Right kidney (tissue), 1 donor: ENCODE measurements around the gene AADAC.
"Not testable (repeated sequence)": the region's sequence is repeated elsewhere in the genome, so short reads cannot be mapped to it uniquely, and the experiment has no call there.

Source experiments
- DNase-seq: peaks from one replicate; pipeline ENCODE4 v3.0.0-alpha.2; 2016

Gene AADAC

DNA sequence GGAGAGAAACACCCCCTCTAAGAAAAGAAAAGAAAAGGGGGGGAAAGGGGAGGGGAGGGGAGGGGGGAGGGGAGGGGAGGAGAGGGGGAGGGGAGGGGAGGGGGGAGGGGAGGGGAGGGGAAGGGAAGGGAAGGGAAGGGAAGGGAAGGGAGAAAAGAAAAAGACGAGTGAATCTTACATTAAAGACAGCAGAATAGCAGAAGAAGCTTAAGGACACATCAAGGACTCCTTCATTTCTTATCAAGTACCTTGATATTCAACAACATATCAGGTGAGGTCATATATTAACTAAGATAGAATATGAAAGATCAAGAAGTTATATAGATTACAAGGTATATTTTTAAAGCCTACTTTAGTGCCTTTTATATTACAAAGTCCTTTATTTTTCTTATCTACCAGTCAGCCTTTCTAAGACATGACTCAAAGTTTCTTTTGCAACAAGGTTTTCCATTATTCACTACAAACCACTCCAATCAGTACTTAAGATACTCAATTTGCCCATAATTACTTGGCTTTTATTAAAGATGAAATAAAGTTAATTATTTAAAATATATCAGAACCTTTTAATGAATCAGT lies 17.7 kb upstream of the AADAC start:
- DNase-seq: no peak

DNA sequence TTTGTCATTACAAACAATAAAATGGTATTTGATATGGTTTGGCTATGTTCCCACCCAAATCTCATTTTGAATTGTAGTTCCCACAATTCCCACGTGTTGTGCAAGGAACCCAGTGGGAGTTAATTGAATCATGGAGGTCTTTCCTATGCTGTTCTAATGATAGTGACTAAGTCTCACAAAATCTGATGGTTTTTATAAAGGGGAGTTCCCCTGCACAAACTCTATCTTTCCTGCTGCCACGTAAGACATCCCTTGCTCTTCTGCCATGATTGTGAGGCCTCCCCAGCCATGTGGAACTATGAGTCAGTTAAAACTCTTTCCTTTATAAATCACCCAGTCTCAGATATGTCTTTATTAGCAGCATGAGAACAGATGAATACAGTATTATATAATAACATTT lies 15.4 kb upstream of the AADAC start:
- DNase-seq: no peak

DNA sequence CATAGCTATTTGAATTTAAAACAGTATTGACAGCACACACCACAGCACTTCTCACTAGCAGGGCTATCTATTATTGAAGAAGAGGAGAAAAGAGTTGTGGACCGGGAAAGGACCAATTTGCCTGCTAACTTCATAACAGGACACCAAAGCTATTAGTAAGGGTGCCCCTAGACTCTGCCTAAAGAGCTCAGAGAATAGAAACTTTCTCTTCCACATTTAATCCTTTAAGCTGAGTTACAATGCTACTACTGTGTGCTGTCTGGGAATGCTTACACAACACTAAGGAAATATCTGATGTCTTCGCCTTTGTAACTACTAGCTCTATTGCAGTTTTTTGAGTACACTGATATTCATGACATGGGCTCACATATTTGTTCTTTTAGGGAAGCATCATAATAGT lies 13.5 kb upstream of the AADAC start:
- DNase-seq: no peak

DNA sequence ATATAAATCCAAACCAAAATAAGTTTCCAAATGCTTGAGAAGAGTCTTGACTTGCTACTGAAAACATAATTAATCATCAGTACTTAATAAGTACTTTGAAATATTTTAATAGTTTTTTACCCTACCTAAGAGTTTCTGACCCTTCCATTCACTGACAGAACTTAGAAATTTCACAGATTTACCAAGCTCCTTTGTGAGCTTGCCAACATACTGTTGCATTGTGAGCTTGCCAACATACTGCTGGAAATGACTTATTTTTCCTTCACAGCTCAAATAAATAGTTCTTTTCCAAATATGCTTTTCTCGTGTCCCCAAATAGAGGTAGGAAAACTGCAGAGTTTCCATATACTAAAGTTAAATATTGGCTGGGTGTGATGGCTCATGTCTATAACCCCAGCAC lies 9.6 kb upstream of the AADAC start:
- DNase-seq: no peak

DNA sequence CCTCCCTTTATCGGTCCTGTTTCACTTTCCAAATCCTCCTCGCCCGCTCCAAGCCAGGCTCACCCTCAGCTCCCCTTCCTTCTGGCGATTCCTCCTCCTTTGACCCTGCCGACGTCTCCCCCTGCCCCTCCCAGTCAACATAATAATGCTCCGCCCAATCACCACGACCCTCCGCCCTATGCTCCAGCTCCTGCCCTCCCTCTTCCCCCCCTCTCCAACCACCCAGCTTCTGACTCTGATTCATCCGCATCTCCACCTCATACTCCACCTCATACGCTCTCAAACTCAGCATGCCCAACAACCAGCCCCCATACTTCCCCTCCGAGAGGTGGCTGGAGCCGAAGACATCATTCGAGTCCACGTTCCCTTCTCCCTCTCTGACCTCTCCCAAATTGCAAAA lies 7.1 kb upstream of the AADAC start:
- DNase-seq: no peak

DNA sequence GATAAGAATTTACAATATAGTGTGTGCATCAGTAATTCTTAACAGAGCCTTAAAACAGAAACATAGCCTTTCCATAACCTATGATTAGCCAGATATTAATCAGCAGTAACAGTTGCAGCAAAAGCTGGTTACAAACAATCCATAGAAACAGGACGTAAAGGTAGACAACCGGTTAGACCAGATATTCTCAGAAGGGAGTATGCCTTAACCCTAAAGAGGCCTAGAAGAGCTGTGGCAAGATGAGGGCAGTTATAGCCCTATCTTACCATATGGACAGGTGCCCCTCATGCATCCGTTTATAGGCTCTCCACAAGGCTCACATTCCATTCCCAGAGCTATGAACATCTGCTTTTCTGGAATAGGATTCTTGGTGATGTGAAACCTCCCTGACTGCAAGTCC lies 5.0 kb upstream of the AADAC start:
- DNase-seq: not testable (repeated sequence)

DNA sequence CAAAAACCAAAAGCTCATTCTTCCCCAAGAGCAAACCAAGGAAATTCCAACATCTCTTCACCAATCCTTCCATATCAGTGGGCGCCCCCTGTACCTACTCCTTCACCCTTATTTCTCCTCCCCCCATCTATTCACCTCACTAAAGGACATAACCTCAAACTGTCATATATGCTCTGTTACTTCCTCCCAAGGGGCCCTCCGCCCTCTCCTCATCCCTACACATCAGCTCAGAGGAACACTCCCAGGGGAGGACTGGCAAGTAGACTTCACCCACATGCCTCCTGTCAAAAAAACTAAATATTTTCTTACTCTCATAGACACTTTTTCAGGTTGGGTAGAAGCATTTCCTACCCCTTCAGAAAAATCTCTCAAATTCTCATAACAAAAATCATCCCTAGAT lies 2.4 kb upstream of the AADAC start:
- no peak for DNase-seq

DNA sequence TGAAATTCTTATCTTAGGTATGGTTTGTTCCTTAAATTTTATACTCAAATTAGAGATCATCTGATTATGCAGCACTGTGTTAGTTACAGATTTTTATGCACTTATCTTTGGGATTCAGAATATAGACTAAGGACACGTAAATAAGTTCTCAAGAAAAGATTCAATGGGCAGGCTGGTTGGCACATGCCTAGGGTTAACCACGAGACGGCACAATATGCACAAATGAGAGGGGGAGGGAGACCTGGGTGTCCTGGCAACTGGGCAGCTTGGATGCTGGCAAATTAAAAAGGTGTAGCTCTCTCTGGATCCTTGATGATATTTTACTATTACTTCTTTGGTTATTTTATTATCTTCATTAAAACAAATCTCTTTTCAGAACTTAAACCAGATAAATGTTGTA lies 672 bp downstream of the AADAC start:
- no peak for DNase-seq

DNA sequence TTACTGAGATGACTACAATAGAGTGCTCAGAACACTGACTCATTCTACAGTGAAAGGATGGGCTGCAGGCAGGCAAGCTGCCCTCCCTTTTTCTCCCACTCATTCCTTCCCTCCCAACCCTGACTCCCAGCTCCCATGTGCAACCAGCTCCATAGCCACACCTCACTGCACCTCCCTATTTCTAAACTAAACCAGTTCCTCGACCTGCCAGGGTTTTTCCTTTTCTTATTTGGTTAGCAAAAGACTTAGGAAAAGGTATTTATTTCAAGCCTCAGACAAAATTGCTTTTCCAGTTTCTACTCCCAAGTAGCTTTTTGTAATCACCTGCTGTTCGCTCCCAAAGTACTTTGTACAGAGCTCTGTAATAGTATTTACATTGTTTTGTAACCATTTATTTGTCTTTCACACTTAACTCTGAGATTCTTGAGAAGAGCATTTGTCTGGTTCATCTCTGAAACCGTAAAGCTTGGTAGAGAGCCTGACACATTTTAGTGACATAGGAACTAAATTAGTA lies 2.2 kb downstream of the AADAC start:
- peak; percentile 33 for DNase-seq

DNA sequence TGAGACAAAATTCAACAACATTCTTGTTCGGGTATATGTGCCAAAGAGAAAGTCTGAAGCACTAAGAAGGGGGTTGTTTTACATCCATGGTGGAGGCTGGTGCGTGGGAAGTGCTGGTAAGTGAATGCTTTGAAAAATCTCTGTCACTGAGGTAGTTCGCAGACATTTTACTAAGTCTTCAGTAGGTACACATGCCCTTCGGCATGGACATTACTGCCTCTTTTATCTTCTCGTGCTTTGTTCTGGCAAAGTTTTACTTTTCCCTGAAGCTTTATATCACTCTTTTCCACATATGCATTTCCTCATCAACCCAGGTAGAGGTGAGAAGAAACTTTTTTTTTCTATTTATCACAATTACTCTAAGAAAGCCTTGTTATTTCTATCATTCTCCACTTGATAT lies 3.6 kb downstream of the AADAC start:
- DNase-seq: no peak

DNA sequence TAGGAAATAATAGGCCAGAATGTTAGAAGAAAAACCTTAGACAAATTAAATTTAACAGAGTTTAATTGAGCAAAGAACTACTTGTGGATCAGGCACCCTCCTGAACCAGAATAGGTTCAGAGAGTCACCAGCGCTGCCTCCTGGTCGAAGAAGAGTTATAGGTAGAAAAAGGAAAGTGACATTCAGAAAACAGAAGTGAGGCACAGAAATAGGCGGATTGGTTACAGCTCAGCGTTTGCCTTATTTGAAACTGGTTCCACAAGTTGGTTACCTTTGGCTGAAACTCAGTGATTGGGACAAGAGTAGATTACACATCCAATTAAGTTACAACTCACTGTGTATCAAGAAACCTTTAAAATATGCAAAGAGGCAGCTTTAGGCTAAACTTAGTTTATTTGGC lies 4.4 kb downstream of the AADAC start:
- no peak for DNase-seq

DNA sequence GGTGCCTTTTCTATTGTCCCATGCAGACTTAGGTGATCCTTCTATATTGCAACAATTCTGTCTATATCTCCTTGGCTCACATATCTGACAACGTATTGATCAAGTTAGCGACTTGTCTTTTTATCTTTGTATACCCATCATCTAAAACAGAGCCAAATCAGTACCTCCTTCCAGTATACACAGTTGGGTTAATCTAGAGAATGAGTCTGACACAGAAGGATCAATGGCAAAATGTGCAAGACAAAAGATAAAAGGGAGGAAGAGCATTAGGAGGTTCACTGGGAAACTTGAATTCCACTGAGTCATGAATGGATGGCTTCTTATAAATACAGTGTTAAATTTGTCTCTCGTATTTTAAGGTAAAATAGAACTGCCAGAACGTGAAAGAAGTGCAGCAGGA lies 6.0 kb downstream of the AADAC start:
- no peak for DNase-seq

DNA sequence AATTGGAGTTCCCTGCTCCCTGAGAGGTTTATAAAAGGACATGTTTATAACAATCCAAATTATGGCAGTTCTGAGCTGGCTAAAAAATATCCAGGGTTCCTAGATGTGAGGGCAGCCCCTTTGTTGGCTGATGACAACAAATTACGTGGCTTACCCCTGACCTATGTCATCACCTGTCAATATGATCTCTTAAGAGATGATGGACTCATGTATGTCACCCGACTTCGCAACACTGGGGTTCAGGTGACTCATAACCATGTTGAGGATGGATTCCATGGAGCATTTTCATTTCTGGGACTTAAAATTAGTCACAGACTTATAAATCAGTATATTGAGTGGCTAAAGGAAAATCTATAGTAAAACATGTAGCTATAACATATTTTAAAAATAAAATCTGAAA lies 13.9 kb downstream of the AADAC start:
- no peak for DNase-seq

DNA sequence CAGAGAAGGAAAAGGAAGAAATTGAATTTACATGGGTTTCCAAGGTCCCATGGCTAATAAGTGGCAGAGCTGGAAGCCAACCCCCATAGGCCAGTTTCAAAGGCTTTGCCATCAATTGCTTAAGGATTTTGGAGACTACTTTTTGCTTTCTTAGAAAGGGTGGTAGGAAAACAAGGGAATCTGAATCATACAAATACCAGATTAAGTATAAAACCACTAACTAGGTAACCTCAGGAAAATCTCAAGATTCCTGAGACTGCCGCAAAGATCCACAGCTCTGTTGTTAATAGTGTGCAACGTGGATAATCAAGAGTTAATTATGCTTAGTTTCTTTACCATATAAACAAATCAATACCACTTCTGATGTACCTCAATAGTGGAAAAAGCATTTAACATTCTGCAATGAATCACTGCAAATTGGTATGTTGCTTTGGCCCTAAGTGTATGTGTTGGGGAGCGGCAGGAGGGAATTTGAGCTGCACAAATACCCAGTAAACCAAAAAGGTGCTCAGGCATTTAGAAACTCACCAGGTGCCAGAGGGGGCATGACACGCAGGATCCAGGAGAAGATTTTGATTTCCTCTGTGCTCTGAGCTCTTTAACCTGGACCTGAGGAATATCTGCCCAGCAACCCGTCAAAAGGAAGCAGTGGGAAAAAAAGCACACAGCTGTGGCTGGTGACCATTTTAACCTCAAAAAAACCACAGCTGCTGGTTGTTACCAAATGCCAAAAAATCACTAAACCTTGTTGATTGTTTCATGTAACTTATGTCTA lies 22.0 kb downstream of the AADAC start:
- DNase-seq: no peak

DNA sequence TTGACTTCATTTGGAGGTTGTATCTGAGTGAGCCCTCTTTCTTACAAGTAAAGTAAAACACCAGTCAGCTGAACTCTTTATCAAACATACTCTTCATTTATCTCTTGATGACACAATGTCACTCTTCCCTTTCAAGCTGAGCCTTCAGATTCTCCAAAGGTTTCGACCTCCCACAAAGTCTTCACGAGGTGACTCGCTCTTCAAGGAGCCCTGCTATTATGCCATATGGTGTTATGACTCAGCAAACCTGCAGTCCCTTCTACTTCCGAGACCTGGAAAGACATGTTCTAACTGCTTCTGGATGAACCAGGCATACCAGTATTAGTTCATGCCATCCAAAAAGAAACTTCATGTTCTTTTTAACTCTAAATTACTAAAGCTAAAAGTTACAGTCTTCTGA lies 23.1 kb downstream of the AADAC start:
- no peak for DNase-seq

DNA sequence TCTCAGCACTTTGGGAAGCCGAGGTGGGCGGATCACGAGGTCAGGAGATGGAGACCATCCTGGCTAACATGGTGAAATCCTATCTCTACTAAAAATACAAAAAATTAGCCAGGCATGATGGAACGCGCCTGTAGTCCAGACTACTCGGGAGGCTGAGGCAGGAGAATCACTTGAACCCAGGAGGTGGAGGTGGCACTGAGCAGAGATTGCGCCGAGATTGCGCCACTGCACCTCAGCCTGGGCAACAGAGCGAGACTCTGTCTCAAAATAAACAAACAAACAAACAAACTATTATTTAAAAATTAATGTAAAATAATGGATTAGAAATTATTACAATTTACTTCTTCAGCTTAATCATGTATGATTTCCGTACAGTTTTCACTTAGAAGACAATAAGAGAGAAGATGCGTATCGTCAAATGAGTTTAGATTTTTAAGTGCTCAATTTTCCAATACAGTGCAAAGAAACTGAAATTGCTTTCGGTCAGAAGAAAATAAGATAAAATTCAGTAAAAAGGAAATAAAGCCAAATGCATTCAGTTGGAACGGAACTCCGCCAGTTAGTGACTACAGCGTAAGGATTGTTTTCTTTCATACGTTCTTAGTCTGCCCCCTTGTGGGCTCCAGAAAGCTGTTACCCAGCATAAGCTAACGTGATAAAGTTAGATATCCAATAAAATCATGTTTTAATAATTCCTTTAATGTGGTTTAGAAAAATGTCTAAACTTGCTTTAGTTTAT lies 24.8 kb downstream of the AADAC start:
- no peak for DNase-seq

DNA sequence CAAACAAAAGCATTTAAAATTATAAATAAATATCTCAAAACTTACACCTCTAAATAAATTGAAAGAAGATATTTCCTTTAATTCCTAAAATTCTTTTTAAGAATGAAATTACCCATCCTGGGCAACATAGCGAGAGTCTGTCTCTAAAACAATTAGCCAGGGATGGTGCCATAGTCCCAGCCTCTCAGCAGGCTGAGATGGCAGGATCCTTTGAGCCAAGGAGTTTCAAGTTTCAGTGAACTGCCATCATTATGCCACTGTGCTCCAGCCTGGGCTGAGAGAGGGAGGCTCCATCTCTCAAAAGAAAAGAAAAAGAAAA lies 25.4 kb downstream of the AADAC start:
- DNase-seq: no peak

DNA sequence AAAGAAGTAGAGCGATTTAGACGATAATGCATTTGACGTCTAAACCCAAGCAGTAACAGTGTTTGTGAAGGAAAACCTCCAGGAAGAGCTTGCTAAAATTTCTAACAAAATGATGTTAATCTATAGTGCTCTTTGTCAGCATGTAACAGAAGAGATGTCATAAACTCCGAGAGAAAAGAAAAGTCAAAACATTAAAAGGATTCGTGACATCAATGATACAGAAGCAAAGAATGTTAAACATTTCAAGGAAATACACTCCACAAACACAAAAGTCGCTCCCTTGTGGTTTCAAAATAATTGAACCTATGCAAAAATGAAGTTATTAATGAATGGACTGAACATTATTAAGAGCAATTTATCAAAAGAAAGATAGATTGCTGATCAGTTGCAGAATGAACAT lies 27.9 kb downstream of the AADAC start:
- no peak for DNase-seq

DNA sequence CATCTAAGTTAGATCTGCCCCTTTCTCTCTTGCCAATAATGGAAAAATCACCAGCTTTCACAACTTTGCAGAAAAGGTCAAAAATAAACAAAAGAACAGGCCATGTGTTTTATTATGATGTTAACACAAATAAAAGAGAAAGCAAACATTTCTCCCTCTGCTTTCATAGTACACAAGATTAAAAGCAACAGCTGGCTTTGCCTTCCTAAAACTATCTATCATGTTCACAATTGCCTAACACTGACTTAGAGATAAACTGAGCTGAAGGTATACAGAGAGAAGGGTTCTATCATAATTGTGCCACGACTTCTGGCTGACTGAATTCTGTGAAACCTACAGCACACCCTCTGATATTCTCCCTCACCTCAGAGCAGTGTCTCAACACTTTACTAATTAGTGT lies 29.4 kb downstream of the AADAC start:
- DNase-seq: no peak

DNA sequence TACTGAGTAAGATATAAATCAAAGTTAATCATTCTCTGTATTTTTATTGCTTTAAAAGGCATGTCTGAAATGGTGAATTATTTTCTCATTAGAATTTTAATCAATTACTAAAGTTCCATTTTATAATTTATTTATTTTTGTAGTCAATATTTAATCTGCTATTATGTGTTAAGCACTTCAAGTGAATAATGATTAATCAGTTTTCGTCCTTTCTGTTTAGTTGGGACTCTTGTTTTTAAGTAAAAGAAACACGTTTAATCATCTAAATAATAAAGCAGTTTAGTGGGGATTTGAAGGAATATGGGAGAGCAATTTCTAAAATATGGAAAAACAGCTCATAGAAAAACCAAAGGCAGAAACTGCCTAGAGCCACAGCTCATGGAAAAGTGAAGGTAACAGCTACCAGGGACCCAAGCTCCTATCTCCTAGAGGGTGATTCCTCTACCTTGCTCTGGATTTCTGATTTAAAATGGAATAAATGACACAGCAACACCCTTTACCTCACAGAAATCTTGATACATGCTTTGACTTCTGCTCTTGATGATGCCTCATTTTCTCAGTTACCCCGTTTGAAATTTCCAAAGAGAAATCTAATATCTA lies 31.5 kb downstream of the AADAC start:
- no peak for DNase-seq

DNA sequence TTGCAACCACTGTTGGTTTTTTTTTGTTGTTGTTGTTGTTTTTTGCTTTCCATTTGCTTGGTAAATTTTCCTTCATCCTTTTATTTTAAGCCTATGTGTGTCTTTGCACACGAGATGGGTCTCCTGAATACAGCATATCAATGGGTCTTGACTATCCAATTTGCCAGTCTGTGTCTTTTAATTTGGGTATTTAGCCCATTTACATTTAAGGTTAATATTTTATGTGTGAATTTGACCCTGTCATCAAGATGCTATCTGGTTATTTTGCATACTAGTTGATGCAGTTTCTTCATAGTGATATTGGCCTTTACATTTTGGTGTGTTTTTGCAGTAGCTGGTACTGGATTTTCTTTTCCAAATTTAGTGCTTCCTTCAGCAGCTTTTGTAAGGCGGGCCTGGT lies 36.1 kb downstream of the AADAC start:
- DNase-seq: not testable (repeated sequence)

DNA sequence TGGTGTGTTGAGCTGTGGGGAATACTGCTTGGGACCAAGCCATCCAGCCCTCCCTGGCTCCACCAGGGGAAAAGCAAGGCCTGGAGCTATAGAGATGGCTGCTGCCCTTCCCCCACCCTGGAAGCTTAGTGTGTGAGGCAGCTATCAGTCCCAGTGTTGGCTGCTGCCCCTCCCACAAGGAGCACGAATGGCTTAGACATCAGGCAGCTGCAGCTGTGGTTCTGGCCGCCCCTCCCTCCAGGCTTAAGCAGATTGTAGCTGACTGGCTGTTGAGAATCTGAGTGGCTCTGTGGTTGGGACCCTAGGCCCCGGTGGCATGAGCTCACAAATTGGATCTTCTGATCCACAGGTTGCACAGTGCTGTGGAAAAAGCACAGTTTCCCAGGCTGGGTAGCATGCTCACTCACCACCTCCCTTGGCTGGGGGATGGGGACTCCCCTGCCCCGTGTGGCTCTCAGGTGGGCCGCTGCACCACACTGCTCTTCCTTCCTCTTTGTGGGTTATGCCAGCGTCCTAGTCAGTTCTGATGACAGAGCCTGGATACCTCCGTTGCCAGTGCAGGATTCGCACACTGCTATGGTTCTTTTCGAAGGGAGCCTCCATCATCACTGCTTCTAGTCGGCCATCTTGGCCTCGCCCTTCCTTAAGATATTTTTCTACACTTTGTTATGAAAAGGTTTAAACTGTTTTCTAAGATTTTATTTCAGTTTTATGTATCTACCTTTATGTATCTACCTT lies 38.3 kb downstream of the AADAC start:
- no peak for DNase-seq

DNA sequence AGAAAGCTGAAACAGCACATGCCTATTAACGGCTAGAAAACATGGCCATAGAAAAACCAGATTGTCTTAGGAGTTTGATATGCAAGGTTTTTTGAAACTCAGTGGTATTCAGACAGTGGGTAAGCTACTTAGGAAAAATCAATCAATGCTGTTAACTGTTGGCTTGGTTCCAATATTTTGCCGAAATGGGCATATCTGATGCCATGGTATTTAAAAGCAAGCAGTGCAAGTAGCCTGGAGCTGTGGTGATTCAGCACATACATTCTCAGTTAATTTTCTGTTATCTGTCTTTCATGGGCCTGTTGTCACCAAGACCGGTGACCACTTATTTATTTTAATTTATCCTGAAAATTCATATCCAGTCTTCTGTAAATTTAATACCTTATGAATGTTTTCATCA lies 42.2 kb downstream of the AADAC start:
- no peak for DNase-seq
